ENCODE data around the gene CD300A. TPM values are rescaled to one million over a fixed set of nuclear protein-coding genes. Genes with fewer than 3 reads are reported as not detected.

The CD300A gene
- total RNA-seq, 2 experiments from 2014 or later: 2.2 to 2.4 TPM

DNA sequence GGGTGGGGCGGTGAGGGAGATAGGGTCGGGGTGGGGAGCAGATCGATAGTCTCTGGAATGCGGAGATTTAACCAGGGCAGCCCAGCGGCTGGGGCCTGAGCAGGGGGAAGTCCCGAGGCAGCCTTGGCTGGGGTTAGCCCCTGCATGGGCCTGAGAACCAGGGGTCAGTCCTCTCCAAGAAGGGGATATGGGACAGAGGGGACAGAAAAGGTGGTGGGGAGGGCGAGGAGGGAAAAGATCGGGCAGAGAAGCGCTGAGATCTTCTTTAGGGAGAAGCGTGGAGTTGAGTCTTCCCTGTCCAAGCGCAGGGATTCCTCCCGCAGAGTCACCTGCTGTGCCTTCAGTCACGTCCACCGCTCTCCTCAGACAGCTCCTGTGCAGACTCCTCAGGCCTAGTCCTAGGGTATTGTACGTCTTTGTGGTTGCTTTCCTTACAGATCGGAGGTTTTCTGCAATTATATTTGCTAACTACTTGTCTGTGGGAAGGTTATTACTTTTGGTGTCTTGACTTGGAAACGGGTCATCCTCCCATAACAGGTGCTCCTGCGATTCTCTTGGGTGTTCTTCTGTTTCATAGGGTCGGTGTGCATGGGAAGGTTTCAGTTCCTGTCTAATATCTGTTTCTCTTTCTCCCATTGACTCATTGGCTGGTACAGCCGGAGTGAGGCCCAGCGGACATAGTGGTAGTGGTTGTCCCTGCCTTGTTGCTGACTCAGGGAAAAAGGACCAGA lies 952 bp downstream of the CD300A start:
- no peak overlapping the region for H3K4me3 Mint-ChIP-seq
- ATAC-seq (no peak), DNase-seq (no peak)
- H3K9me3 Mint-ChIP-seq: no peaks in the 10 kb centered on the region
- H3K36me3 Mint-ChIP-seq (ENCODE audit: low read depth): no peaks in the 10 kb centered on the region
- CTCF ChIA-PET: interaction anchor here (1.8 to 3.2 kb wide), 3 partner anchors 10 to 99 kb away, joined by 4 to 15 read pairs (median 6); no protein-coding TSS in a partner anchor
- no peak for TF ChIP-seq CTCF (IDR thresholded peaks at IDR 0.05)
- POLR2A ChIA-PET: no interaction called here
- H3K4me1 Mint-ChIP-seq (ENCODE audit: low read depth): peaks cover 39% of the 10 kb centered on the region
- H3K27ac Mint-ChIP-seq: peak overlapping the region; percentile 1
- intact Hi-C loops (cut with micrococcal nuclease): no loop called here
- H3K27me3 Mint-ChIP-seq: no peaks in the 10 kb centered on the region

DNA sequence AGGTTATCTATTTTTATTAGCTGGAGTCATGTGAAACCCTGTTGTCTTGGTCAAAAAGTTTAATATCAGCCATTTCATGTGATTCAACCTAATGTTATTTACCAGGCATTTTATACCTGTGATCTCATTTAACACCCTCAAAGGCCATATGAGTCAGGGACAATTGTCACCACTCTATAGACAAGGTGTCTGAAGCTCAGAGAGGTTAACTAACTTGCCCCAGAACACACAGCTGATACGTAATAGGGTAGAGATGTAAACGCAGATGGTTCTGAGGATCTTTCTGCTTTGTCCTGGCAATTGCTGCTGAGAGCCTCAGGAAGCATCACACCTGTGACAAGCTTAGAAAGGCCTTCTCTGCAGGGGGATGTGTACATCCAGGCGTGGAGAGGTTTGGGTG lies 4.9 kb downstream of the CD300A start:
- DNase-seq (no peak), ATAC-seq (peak; percentile 71)
- peaks cover 12% of the 10 kb centered on the region for H3K9me3 Mint-ChIP-seq
- CTCF ChIA-PET: interaction anchor here (1.2 to 2.8 kb wide), 5 partner anchors 13 to 103 kb away, joined by 3 to 11 read pairs (median 7); no protein-coding TSS in a partner anchor
- TF ChIP-seq CTCF (IDR thresholded peaks at IDR 0.05): no peak
- POLR2A ChIA-PET: interaction anchor here (0.9 kb wide), 1 partner anchor 61 kb away, joined by 3 read pairs; no protein-coding TSS in a partner anchor
- no peak overlapping the region for H3K27ac Mint-ChIP-seq
- H3K27me3 Mint-ChIP-seq: no peaks in the 10 kb centered on the region
- intact Hi-C loops (cut with micrococcal nuclease): no loop called here
- peaks cover 12% of the 10 kb centered on the region for H3K36me3 Mint-ChIP-seq (ENCODE audit: low read depth)
- no peak overlapping the region for H3K4me3 Mint-ChIP-seq
- peaks cover 41% of the 10 kb centered on the region for H3K4me1 Mint-ChIP-seq (ENCODE audit: low read depth)

DNA sequence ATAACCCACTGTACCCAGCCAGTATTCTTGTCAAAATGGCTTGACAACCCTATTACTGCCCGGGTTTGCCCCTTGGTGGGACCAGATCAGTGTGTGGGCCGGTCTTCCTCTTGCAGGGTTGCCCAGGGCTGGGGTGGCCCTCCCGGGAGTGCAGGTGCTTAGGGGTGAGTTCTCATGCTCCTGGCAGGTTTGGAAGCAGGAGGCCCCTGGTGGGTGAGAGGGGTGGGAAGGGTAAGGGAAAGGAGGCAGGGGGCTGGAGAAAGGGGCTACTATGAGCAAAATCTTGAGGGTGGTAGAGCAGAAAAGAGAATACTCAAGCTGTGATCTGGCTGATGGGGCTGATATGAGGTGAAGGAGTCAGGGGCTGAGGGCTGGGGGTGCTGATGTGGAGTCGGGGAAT lies 6.5 kb downstream of the CD300A start:
- no peak overlapping the region for H3K27ac Mint-ChIP-seq
- peaks cover 41% of the 10 kb centered on the region for H3K4me1 Mint-ChIP-seq (ENCODE audit: low read depth)
- no peak overlapping the region for H3K4me3 Mint-ChIP-seq
- peaks cover 17% of the 10 kb centered on the region for H3K36me3 Mint-ChIP-seq (ENCODE audit: low read depth)
- no peak for DNase-seq
- no peak for TF ChIP-seq CTCF (IDR thresholded peaks at IDR 0.05)
- intact Hi-C loops (cut with micrococcal nuclease): no loop called here
- ATAC-seq: no peak
- ChIA-PET POLR2A (no interaction called here), CTCF (interaction anchor here (0.9 to 2.0 kb wide), 4 partner anchors 11 to 94 kb away, joined by 3 to 11 read pairs (median 6); no protein-coding TSS in a partner anchor)
- H3K27me3 Mint-ChIP-seq: no peaks in the 10 kb centered on the region
- peaks cover 19% of the 10 kb centered on the region for H3K9me3 Mint-ChIP-seq

DNA sequence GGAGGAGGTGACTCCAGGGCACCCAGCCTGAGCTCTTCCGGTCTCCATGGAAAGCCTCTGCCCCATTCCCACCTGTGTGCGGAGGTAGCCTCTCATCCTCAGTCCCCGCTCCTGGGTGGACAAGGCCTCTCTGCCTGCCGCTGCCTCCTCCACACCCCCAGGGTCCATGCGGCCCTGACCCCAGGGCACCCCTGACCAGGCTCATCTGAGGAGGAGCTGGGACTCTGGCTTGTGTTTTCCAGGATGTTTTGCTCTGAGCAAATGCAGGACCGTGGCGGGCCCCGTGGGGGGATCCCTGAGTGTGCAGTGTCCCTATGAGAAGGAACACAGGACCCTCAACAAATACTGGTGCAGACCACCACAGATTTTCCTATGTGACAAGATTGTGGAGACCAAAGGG lies 6.9 kb downstream of the CD300A start:
- Mint-ChIP-seq H3K9me3 (peaks cover 19% of the 10 kb centered on the region), H3K4me3 (no peak overlapping the region), H3K36me3 (ENCODE audit: low read depth) (peaks cover 17% of the 10 kb centered on the region), H3K4me1 (ENCODE audit: low read depth) (peaks cover 43% of the 10 kb centered on the region), H3K27ac (no peak overlapping the region), H3K27me3 (no peaks in the 10 kb centered on the region)
- ChIA-PET POLR2A (no interaction called here), CTCF (interaction anchor here (1.6 kb wide), 1 partner anchor 94 kb away, joined by 6 read pairs; no protein-coding TSS in a partner anchor)
- TF ChIP-seq CTCF (IDR thresholded peaks at IDR 0.05): no peak
- intact Hi-C loops (cut with micrococcal nuclease): no loop called here
- ATAC-seq (no peak), DNase-seq (no peak)

All from activated CD8-positive, alpha-beta T cell treated with anti-CD3 and anti-CD28 coated beads for 36 hours (primary cell).